C4-2B (cell line): ENCODE data around the gene ARHGAP31.

Source experiments
- H3K27ac ChIP-seq: fragments of 450-650 bp; 2 replicates; pipeline ENCODE4 v1.5.1; 2017
- ZFX ChIP-seq: fragments of 450-650 bp; IDR thresholded peaks from 2 replicates; pipeline ENCODE4 v1.6.1; 2017
- TF ChIP-seq, protein P1 (sequence below): fragments of 450-650 bp; conservative IDR thresholded peaks from 2 replicates; pipeline ENCODE4 v1.5.1; 2017; ENCODE audit warnings: mild to moderate bottlenecking

ARHGAP31 gene

GRCh38 chr3:119296727-119297122 lies 2.5 kb downstream of the ARHGAP31 start:
- TF ChIP-seq, protein P1, sequence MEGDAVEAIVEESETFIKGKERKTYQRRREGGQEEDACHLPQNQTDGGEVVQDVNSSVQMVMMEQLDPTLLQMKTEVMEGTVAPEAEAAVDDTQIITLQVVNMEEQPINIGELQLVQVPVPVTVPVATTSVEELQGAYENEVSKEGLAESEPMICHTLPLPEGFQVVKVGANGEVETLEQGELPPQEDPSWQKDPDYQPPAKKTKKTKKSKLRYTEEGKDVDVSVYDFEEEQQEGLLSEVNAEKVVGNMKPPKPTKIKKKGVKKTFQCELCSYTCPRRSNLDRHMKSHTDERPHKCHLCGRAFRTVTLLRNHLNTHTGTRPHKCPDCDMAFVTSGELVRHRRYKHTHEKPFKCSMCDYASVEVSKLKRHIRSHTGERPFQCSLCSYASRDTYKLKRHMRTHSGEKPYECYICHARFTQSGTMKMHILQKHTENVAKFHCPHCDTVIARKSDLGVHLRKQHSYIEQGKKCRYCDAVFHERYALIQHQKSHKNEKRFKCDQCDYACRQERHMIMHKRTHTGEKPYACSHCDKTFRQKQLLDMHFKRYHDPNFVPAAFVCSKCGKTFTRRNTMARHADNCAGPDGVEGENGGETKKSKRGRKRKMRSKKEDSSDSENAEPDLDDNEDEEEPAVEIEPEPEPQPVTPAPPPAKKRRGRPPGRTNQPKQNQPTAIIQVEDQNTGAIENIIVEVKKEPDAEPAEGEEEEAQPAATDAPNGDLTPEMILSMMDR: no peak
- TF ChIP-seq ZFX: no peak
- H3K27ac ChIP-seq: no peak overlapping the region

DNA sequence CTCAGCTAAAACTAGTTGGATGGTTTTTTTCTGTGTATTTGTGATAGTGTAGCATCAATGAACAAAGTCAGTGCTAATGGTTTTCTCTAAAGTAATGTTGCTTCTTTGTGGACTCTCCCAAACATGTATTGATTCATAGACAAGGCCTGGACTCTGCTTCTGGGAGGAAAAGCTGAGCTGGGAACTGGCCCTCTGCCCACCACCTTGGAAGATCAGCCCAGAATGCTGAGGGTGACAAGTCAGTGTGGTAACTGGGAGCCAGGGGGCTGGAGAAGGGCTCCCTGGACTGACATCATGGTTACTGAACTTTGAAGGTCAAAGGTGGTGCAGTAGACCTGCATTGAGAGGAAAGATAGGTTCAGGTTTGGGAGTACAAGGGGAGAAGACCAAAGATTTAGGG lies 3.0 kb downstream of the ARHGAP31 start:
- no peak overlapping the region for H3K27ac ChIP-seq
- TF ChIP-seq ZFX: no peak
- TF ChIP-seq, protein P1: no peak

DNA sequence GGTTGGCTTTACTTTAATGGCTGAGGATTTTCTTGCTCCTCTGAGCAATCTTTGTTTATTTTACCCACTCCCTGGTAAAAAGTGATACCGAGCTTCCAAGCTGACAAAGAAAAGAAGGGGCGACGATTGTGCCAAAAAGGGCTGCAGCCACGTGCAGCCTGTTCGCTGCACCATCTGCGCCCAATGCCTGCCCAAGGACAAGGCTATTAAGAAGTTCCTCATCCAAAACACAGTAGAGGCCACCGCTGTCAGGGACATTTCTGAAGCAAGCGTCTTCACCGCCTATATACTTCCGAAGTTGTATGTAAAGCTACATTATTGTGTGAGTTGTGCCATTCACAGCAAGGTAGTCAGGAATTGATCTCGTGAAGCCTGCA lies 4.4 kb downstream of the ARHGAP31 start:
- TF ChIP-seq, protein P1: no peak
- TF ChIP-seq ZFX: no peak
- no peak overlapping the region for H3K27ac ChIP-seq

GRCh38 chr3:119300991-119301391 lies 6.8 kb downstream of the ARHGAP31 start:
- no peak overlapping the region for H3K27ac ChIP-seq
- TF ChIP-seq, protein P1: no peak
- no peak for TF ChIP-seq ZFX

- TF ChIP-seq ZFX: no peak
- TF ChIP-seq, protein P1: no peak
- no peak overlapping the region for H3K27ac ChIP-seq
Observed at GRCh38 chr3:119301662-119302061, 7.5 kb downstream of the ARHGAP31 start.

- H3K27ac ChIP-seq: no peak overlapping the region
- TF ChIP-seq, protein P1: no peak
- TF ChIP-seq ZFX: no peak
Observed at GRCh38 chr3:119302697-119303551, 8.7 kb downstream of the ARHGAP31 start.

GRCh38 chr3:119304201-119304713 lies 10.1 kb downstream of the ARHGAP31 start:
- H3K27ac ChIP-seq: no peak overlapping the region
- TF ChIP-seq ZFX: no peak
- TF ChIP-seq, protein P1: no peak
